Esophagus muscularis mucosa (tissue), 4 donors: ENCODE measurements around the gene CBFA2T2. TPM values are rescaled to one million over a fixed set of nuclear protein-coding genes. Genes with fewer than 3 reads are reported as not detected.
"Not testable (repeated sequence)": the region's sequence is repeated elsewhere in the genome, so short reads cannot be mapped to it uniquely, and the experiment has no call there.

Source experiments
- DNase-seq: peaks from one replicate; pipeline ENCODE4 v3.0.0-alpha.2; 2017; ENCODE audit errors: extremely low spot score
- H3K27ac ChIP-seq, 4 donors: fragments of 200-600 bp; sonication (generic); replicated peaks in 1 of 4; 1 replicate in 3 of 4; 2 replicates in 1 of 4; pipeline ENCODE4 v1.5.1; 2016 to 2019; ENCODE audit warnings: mild to moderate bottlenecking in 1 of 4
- H3K27me3 ChIP-seq, 4 donors: fragments of 200-600 bp; sonication (generic); one replicate each; pipeline versions ENCODE4 v1.5.1 to v1.6.0; 2016 to 2019
- H3K36me3 ChIP-seq, 4 donors: fragments of 200-600 bp; sonication (generic); one replicate each; pipeline ENCODE4 v1.5.1; 2016 to 2019
- H3K4me1 ChIP-seq, 4 donors: fragments of 200-600 bp; sonication (generic); one replicate each; pipeline ENCODE4 v1.5.1; 2016 to 2019
- H3K4me3 ChIP-seq, 4 donors: fragments of 200-600 bp; sonication (generic); 1 replicate in 2 of 4; 2 replicates in 2 of 4; pipeline ENCODE4 v1.5.1; 2016 to 2019; ENCODE audit warnings: mild to moderate bottlenecking in 4 of 4, moderate library complexity in 1 of 4
- H3K9me3 ChIP-seq, 4 donors: fragments of 200-600 bp; sonication (generic); 1 replicate in 3 of 4; 2 replicates in 1 of 4; pipeline ENCODE4 v1.5.1; 2016 to 2019
- EP300 ChIP-seq: sonication (generic); formaldehyde crosslinking; IDR thresholded peaks from one replicate; pipeline ENCODE4 v1.6.1; 2017; ENCODE audit warnings: antibody characterized with exemption
- POLR2A ChIP-seq: fragments of 450-650 bp; IDR thresholded peaks from one replicate; pipeline ENCODE4 v1.6.1; 2017; ENCODE audit warnings: antibody characterized with exemption, moderate library complexity, mild to moderate bottlenecking, low read depth
- POLR2AphosphoS5 ChIP-seq, 2 donors: sonication (generic); formaldehyde crosslinking; IDR thresholded peaks; one replicate each; pipeline ENCODE4 v1.6.1; 2017; ENCODE audit warnings: antibody characterized with exemption in 2 of 2
- WGBS: methylation state at CpG from one replicate; pipeline ENCODE4 v1.1.5; 2018; 5-methylcytosine and 5-hydroxymethylcytosine counted together
- intact Hi-C: fragments of 100-400 bp; cut with DNase I; formaldehyde crosslinking; loops from one replicate; pipeline ENCODE4 v1.15.1; 2023
- total RNA-seq, 4 donors: library from RNA; depleted of rRNA; stranded (reverse); fragments of >200 nt; gene quantifications; one replicate each; pipeline versions ENCODE4 v1.1.0 to v1.2.1, GENCODE V29; 2016
- TF ChIP-seq, protein P1 (sequence below), 3 experiments: fragments of 200-600 bp in 2 of 3; fragments of 450-650 bp in 1 of 3; sonication (generic) in 2 of 3; IDR thresholded peaks; one replicate each; pipeline ENCODE4 v1.5.1; 2017 to 2019; ENCODE audit warnings: antibody characterized with exemption in 3 of 3, mild to moderate bottlenecking in 2 of 3, moderate library complexity in 1 of 3

CBFA2T2 gene
- total RNA-seq, 4 donors from 2014 or later = 11.3 to 17.7 (median 14.6) TPM

- no peak overlapping the region for H3K4me3 ChIP-seq
- H3K27ac ChIP-seq = no peak overlapping the region
- peaks cover 0 to under 1% (median 0%) of the 10 kb centered on the region in 4 donors for H3K36me3 ChIP-seq
- intact Hi-C loops = no loop called here
- H3K9me3 ChIP-seq = no peaks in the 10 kb centered on the region
- TF ChIP-seq, protein P1, sequence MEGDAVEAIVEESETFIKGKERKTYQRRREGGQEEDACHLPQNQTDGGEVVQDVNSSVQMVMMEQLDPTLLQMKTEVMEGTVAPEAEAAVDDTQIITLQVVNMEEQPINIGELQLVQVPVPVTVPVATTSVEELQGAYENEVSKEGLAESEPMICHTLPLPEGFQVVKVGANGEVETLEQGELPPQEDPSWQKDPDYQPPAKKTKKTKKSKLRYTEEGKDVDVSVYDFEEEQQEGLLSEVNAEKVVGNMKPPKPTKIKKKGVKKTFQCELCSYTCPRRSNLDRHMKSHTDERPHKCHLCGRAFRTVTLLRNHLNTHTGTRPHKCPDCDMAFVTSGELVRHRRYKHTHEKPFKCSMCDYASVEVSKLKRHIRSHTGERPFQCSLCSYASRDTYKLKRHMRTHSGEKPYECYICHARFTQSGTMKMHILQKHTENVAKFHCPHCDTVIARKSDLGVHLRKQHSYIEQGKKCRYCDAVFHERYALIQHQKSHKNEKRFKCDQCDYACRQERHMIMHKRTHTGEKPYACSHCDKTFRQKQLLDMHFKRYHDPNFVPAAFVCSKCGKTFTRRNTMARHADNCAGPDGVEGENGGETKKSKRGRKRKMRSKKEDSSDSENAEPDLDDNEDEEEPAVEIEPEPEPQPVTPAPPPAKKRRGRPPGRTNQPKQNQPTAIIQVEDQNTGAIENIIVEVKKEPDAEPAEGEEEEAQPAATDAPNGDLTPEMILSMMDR (IDR thresholded peaks at IDR 0.05) = no peak
- TF ChIP-seq POLR2A (no peak), EP300 (no peak), POLR2AphosphoS5 (IDR thresholded peaks at IDR 0.05) (no peak)
- no peak for DNase-seq
- peaks cover 23 to 36% (median 27%) of the 10 kb centered on the region in 4 donors for H3K4me1 ChIP-seq
- no peaks in the 10 kb centered on the region for H3K27me3 ChIP-seq
- WGBS = 95% methylated on average over 10 of the region's 10 CpGs
These were observed 1.7 kb upstream of the CBFA2T2 start for GRCh38 chr20:33488201-33488600.

GRCh38 chr20:33488661-33489494 lies 1.0 kb upstream of the CBFA2T2 start:
- H3K36me3 ChIP-seq, H3K9me3 ChIP-seq, intact Hi-C loops, H3K27me3 ChIP-seq, DNase-seq: not testable (repeated sequence)
- Histone ChIP-seq H3K27ac (peak overlapping the region; percentile 95 to 96 (median 96)), H3K4me1 (peaks cover 23 to 43% (median 29%) of the 10 kb centered on the region in 4 donors), H3K4me3 (peak overlapping the region; percentile 73 to 96 (median 94))
- 92% methylated on average over 32 of the region's 32 CpGs for WGBS

DNA sequence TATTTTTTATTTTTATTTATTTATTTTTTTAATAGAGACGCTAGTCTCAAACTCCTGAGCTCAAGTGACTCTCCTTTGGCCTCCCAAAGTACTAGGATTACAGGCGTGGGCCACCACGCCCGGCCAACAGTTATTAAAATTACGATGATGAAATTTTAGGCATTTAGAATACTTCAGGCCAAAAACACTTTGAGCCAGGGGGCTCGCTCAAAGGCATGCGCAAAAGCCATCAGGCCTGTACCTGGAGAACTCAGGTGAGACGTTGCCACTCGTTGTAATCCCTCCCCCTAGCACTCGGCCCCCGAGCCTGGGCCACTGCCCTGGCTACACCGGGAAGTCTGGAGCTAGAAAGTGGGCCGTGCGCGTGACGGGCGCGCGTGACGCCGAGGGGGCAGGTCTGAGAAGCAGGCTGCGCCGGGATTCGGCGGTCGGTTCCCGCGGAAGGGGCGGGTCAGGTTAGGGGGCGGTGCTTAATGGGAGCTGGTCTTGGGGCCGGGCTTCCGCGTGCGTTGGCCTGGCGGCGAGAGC lies 337 bp upstream of the CBFA2T2 start:
- intact Hi-C loops = loop anchor here (10.0 kb wide), 1 partner anchor 65 kb away; no protein-coding TSS in a partner anchor
- TF ChIP-seq POLR2A = peak; percentile 95
- TF ChIP-seq, protein P1 (IDR thresholded peaks at IDR 0.05) = no peak
- TF ChIP-seq EP300 = no peak
- peak; percentile 99 for TF ChIP-seq POLR2AphosphoS5 (IDR thresholded peaks at IDR 0.05)

GRCh38 chr20:33490934-33491656 lies 1.2 kb downstream of the CBFA2T2 start:
- H3K4me1 ChIP-seq = peaks cover 23 to 50% (median 32%) of the 10 kb centered on the region in 4 donors
- H3K9me3 ChIP-seq = no peaks in the 10 kb centered on the region
- DNase-seq = no peak
- 37% methylated on average over 8 of the region's 8 CpGs for WGBS
- H3K36me3 ChIP-seq = peaks cover 0 to 4% (median 0%) of the 10 kb centered on the region in 4 donors
- no peak for TF ChIP-seq POLR2A
- H3K4me3 ChIP-seq = peak overlapping the region; percentile 73 to 96 (median 94)
- intact Hi-C loops = loop anchor here (10.0 kb wide), 1 partner anchor 64 kb away; no protein-coding TSS in a partner anchor
- H3K27ac ChIP-seq = peak overlapping the region; percentile 95 to 96 (median 96)
- H3K27me3 ChIP-seq = no peaks in the 10 kb centered on the region

More for the DNA sequence above, 337 bp upstream of the CBFA2T2 start:
- Histone ChIP-seq H3K27ac (peak overlapping the region; percentile 95 to 96 (median 96)), H3K27me3 (no peaks in the 10 kb centered on the region), H3K36me3 (peaks cover 0 to 4% (median 0%) of the 10 kb centered on the region in 4 donors), H3K4me3 (peak overlapping the region; percentile 73 to 96 (median 94)), H3K9me3 (no peaks in the 10 kb centered on the region), H3K4me1 (peaks cover 23 to 43% (median 29%) of the 10 kb centered on the region in 4 donors)
- WGBS = 13% methylated on average over 8 of the region's 36 CpGs
- peak; percentile 100 for DNase-seq

- WGBS = 88% methylated on average over 15 of the region's 15 CpGs
- DNase-seq = no peak
- TF ChIP-seq POLR2AphosphoS5 (IDR thresholded peaks at IDR 0.05) (no peak), POLR2A (no peak), EP300 (no peak)
- TF ChIP-seq, protein P1 (IDR thresholded peaks at IDR 0.05) = no peak
- H3K9me3 ChIP-seq = no peaks in the 10 kb centered on the region
- peaks cover 0 to 4% (median 0%) of the 10 kb centered on the region in 4 donors for H3K36me3 ChIP-seq
- peaks cover 23 to 53% (median 35%) of the 10 kb centered on the region in 4 donors for H3K4me1 ChIP-seq
- intact Hi-C loops = loop anchor here (10.0 kb wide), 1 partner anchor 62 kb away; no protein-coding TSS in a partner anchor
- H3K27me3 ChIP-seq = no peaks in the 10 kb centered on the region
- H3K4me3 ChIP-seq = no peak overlapping the region
- H3K27ac ChIP-seq = no peak overlapping the region
These were observed 3.3 kb downstream of the CBFA2T2 start for GRCh38 chr20:33493076-33493766.

DNA sequence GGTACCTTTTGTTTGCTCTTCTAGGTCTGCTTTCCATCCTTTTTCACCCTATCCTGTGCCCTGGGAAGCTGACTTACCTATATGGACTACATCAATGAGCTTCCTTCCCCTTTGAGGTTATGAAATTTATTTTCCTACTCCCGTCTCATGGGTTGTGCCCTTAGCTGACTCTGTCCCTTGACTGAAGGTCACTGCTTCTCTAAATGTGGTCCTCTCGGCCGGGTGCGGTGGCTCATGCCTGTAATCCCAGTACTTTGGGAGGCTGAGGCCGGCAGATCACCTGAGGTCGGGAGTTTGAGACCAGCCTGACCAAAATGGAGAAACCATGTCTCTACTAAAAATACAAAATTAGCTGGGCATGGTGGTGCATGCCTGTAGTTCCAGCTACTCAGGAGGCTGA lies 6.9 kb downstream of the CBFA2T2 start:
- not testable (repeated sequence) for DNase-seq, H3K36me3 ChIP-seq, H3K9me3 ChIP-seq, H3K27me3 ChIP-seq, H3K27ac ChIP-seq, H3K4me3 ChIP-seq
- 86% methylated on average over 6 of the region's 6 CpGs for WGBS
- peaks cover 7 to 58% (median 36%) of the 10 kb centered on the region in 4 donors for H3K4me1 ChIP-seq
- intact Hi-C loops = loop anchor here (10.0 kb wide), 1 partner anchor 58 kb away; no protein-coding TSS in a partner anchor
